ENCODE measurements around the gene MYH3. TPM values are rescaled to one million over a fixed set of nuclear protein-coding genes. Genes with fewer than 3 reads are reported as not detected.
"Not testable (repeated sequence)": the region's sequence is repeated elsewhere in the genome, so short reads cannot be mapped to it uniquely, and the experiment has no call there.

MYH3 gene
- total RNA-seq, 4 donors from 2014 or later, result 3.3 to 5.4 (median 3.5) TPM

DNA sequence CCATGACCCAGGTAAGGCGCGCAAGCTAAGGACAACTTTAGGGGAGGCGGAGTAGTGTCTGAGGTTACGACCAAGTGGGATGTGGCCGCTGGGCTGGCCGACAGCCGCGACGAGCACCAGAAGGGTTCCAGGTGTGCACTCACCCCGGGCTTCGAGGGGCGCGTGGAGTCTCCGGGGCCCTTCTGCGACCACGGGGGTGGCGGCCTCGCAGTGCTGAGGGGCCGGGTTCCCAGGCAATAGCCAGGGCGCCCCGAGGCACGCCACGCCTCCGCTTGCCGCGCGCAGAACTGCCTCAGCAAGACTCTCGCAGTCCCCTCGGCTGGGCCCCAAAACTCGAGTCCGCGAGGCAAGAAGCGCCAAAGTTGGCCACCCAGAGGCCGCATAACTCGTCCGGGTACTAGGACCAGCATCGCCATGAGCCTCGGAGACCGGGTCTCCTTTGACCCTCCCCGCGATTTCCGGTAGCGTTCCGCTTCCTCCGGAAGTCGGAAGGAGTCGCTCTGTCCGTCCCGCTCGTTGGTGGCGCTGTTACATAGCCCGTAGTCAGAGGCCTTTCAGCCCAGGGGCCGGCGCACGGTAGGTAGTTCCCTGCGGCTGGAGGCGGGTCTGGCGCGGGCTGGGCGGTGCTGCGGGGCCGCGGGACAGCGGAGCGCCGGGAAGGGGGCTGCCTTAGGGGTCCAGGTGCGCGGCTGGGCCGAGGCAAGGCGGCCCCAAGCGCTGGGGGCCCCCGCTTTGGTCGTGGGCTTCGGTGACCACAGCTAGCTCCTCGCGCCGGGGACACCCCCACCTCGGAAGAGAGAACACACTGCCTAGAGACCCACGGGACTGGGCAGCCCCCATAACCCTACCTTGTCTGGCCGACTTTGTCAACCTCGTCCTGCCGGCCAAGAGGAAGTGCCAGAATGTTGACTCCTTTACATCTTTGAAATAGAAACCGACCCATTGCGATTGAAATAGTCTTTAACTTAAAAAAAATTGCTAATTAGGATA lies 40.3 kb upstream of the MYH3 start, which contains the start of the genes ADPRM and SCO1:
TSS of gene ADPRM (plus strand) at position 503 of the 990 bp plus-strand sequence. CDS start 7,333 bp downstream, outside the sequence.
TSS of gene SCO1 (minus strand) at position 442 of the 990 bp plus-strand sequence. CDS start at position 416, 26 bp downstream.
- Histone ChIP-seq H3K4me3 (replicated peaks in 1 of 3) (peak within 1 kb of the TSS; percentile 59 to 96 (median 79)), H3K27ac (peak within 1 kb of the TSS; percentile 82 to 90 (median 84)), H3K9me3 (no peaks in the 10 kb centered on the region), H3K27me3 (no peaks in the 10 kb centered on the region), H3K4me1 (peaks cover 17 to 29% of the 10 kb centered on the region in 2 donors), H3K36me3 (peaks cover under 1 to 4% of the 10 kb centered on the region in 2 donors)
- peak; percentile 93 to 96 for DNase-seq
- intact Hi-C loops (cut with DNase I), result no loop called here
- TF ChIP-seq, protein P1, sequence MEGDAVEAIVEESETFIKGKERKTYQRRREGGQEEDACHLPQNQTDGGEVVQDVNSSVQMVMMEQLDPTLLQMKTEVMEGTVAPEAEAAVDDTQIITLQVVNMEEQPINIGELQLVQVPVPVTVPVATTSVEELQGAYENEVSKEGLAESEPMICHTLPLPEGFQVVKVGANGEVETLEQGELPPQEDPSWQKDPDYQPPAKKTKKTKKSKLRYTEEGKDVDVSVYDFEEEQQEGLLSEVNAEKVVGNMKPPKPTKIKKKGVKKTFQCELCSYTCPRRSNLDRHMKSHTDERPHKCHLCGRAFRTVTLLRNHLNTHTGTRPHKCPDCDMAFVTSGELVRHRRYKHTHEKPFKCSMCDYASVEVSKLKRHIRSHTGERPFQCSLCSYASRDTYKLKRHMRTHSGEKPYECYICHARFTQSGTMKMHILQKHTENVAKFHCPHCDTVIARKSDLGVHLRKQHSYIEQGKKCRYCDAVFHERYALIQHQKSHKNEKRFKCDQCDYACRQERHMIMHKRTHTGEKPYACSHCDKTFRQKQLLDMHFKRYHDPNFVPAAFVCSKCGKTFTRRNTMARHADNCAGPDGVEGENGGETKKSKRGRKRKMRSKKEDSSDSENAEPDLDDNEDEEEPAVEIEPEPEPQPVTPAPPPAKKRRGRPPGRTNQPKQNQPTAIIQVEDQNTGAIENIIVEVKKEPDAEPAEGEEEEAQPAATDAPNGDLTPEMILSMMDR (IDR thresholded peaks at IDR 0.05), result peak in 3 of 6 experiments; percentile 18 to 48 (median 44)
- peak; percentile 48 to 97 for TF ChIP-seq POLR2A (IDR thresholded peaks at IDR 0.05)
- 0% methylated on average over 33 to 44 of the region's 84 CpGs for WGBS, 2 donors

DNA sequence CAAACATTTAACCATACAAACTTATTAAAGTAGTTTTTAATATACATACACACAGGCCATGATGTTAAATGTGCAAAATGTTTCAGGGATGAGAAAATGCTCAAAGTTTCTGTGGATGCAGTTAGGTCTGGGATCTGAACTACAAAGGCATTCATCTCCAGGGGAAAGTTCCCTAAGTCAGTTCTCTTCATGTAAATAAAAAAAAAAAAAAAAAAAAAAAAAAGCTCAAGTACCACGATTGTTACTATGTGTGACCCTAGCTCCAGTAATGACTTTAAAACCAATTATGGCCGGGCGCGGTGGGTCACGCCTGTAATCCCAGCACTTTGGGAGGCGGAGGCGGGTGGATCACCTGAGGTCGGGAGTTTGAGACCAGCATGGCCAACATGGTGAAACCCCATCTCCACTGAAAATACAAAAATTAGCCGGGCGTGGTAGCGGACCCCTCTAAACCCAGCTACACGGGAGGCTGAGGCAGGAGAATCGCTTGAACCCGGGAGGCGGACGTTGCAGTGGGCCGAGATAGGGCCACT lies 38.8 kb upstream of the MYH3 start:
- H3K27me3 ChIP-seq; DNase-seq; intact Hi-C loops (cut with DNase I); H3K27ac ChIP-seq; H3K9me3 ChIP-seq; H3K4me3 ChIP-seq (replicated peaks in 1 of 3): not testable (repeated sequence)
- WGBS, 2 donors, result 90 to 91% methylated on average over 17 of the region's 17 CpGs
- Histone ChIP-seq H3K36me3 (peaks cover 11 to 15% of the 10 kb centered on the region in 2 donors), H3K4me1 (peaks cover 17 to 25% of the 10 kb centered on the region in 2 donors)

DNA sequence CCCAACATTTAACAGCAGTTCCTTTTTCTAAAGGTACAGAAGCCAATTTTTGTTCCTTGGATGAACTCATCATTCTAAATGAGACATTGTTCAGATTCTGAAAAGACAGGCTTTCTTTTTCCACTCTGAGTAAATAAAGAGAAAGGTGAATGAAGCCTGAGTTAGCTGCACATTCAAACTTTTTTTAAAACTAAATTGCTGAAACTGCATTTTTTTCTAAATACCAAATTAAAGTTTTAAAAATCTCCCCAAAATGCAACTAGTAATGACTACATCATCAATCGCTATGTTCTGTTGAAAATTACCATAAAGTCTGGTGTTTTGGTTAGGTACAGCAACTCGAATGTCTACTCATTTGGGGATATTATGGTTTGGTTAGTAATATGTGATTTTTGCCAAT lies 30.4 kb upstream of the MYH3 start:
- no peak overlapping the region for H3K27ac ChIP-seq
- no peak overlapping the region for H3K4me3 ChIP-seq (replicated peaks in 1 of 3)
- intact Hi-C loops (cut with DNase I), result no loop called here
- no peaks in the 10 kb centered on the region for H3K27me3 ChIP-seq
- no peak for DNase-seq
- WGBS, 2 donors, result 88 to 97% methylated on average over 2 of the region's 2 CpGs
- TF ChIP-seq POLR2A (IDR thresholded peaks at IDR 0.05), result no peak
- TF ChIP-seq, protein P1 (IDR thresholded peaks at IDR 0.05), result no peak
- H3K4me1 ChIP-seq, result peaks cover 0 to 6% of the 10 kb centered on the region in 2 donors
- no peaks in the 10 kb centered on the region for H3K9me3 ChIP-seq
- H3K36me3 ChIP-seq, result peaks cover 28 to 39% of the 10 kb centered on the region in 2 donors

DNA sequence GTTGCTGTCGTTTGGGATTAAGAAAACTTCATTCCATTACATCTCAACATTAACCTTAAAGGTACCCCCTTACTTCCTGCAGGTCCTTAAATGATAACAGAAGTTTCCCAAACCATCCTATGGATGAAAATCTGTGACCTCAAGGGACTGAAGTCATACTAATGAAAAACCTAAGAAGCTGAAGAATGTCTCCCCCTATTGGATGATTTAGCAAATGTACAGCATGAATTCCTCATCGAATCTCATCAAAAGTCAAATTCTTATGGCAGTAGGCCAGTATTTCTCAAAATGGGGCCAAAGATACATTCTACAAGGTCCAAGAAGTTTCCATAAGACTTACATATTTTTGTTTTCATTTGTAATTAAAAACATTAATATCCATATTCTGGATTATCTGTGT lies 26.7 kb upstream of the MYH3 start:
- Histone ChIP-seq H3K36me3 (peaks cover 27 to 28% of the 10 kb centered on the region in 2 donors), H3K9me3 (no peaks in the 10 kb centered on the region), H3K27ac (no peak overlapping the region), H3K4me1 (peaks cover 11 to 26% of the 10 kb centered on the region in 2 donors), H3K4me3 (replicated peaks in 1 of 3) (no peak overlapping the region), H3K27me3 (no peaks in the 10 kb centered on the region)
- intact Hi-C loops (cut with DNase I), result no loop called here
- no peak for DNase-seq
- no peak for TF ChIP-seq POLR2A (IDR thresholded peaks at IDR 0.05)
- TF ChIP-seq, protein P1 (IDR thresholded peaks at IDR 0.05), result peak in 4 of 6 experiments; percentile 14 to 50 (median 44)
- 28 to 48% methylated on average over 2 of the region's 2 CpGs for WGBS, 2 donors

DNA sequence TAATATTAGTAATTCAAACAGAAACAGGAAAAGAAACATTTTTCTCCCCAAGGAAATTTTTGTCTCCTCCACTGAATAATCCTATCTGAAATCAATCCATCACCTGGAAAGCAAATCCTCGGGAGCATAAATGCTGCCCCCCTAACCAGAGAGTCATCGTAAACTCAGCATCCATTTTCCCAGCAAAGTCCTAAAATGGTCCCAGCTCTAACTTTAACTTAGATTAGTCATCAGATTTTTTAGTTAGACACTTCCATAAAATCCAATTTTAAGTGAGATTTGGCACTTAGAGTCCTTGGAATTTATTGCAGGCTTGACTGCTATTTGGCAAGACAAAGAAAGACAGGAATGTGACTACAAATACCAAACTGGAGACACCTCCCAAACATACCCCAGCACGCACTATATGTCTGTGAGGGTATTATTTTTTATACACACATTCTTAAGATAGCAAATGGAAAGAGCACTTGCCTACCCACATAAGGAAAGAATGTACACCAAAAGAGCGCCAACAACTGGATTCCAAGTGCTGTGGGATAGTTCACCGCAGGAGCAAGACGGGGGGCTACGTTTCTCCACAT lies 24.8 kb upstream of the MYH3 start:
- intact Hi-C loops (cut with DNase I), result no loop called here
- 78% methylated on average over 7 of the region's 7 CpGs for WGBS, 2 donors
- H3K4me3 ChIP-seq (replicated peaks in 1 of 3), result no peak overlapping the region
- no peak for TF ChIP-seq POLR2A (IDR thresholded peaks at IDR 0.05)
- TF ChIP-seq, protein P1 (IDR thresholded peaks at IDR 0.05), result no peak
- no peaks in the 10 kb centered on the region for H3K9me3 ChIP-seq
- no peaks in the 10 kb centered on the region for H3K27me3 ChIP-seq
- H3K36me3 ChIP-seq, result peaks cover 27 to 28% of the 10 kb centered on the region in 2 donors
- DNase-seq, result no peak
- peak overlapping the region; percentile 39 to 65 (median 44) for H3K27ac ChIP-seq
- peaks cover 11 to 26% of the 10 kb centered on the region in 2 donors for H3K4me1 ChIP-seq

Data from thyroid gland (tissue), 4 donors.